H1 (cell line): Measurements from ENCODE around the gene DOCK8. TPM values are rescaled to one million over a fixed set of nuclear protein-coding genes. Genes with fewer than 3 reads are reported as not detected.

Source experiments
- FOSL1 ChIP-seq: IDR thresholded peaks from 2 replicates; pipeline ENCODE4 v1.6.1; 2011; ENCODE audit warnings: mild to moderate bottlenecking, low read depth, low read length, moderate library complexity; ENCODE audit not compliant: insufficient read depth
- POU5F1 ChIP-seq: IDR thresholded peaks from 2 replicates; pipeline ENCODE4 v1.6.1; 2011; ENCODE audit warnings: low read depth, mild to moderate bottlenecking, low read length, moderate library complexity
- RXRA ChIP-seq: IDR thresholded peaks from 2 replicates; pipeline ENCODE4 v1.6.1; 2011; ENCODE audit warnings: low read depth, mild to moderate bottlenecking, low read length, moderate library complexity; ENCODE audit not compliant: insufficient read depth
- SAP30 ChIP-seq: fragments of 300-600 bp; sonication (generic); IDR thresholded peaks from 2 replicates; pipeline ENCODE4 v1.7.1; 2012; ENCODE audit warnings: low read length, moderate library complexity, mild to moderate bottlenecking, inconsistent platforms; ENCODE audit not compliant: insufficient read depth, insufficient replicate concordance
- polyA plus RNA-seq, 7 experiments: library from polyadenylated mRNA; depleted of rRNA in 3 of 7; stranded (reverse) in 5 of 7; unstranded in 2 of 7; fragments of >200 nt in 5 of 7; fragments of 200-250 nt in 2 of 7; gene quantifications; 1 replicate in 5 of 7; 2 replicates in 1 of 7; 4 replicates in 1 of 7; pipeline versions ENCODE4 v1.2.1 to v1.2.3, GENCODE V29; 2011 to 2013; ENCODE audit warnings: missing spikeins in 2 of 7, mixed read lengths in 2 of 7
- total RNA-seq: library from RNA; stranded (reverse); fragmentation: NEBNext Ultra II Directional; extraction: Animal tissue kit (Norgen Biotek cat#: 25700); gene quantifications from 2 replicates; pipeline ENCODE4 v1.2.1, GENCODE V29; 2021

The DOCK8 gene
- total and polyA plus RNA-seq, 2 of the 8 experiments (the other 6 are each of a cell fraction or from before 2014, with no cell fraction given), result 0.57 to 2.0 TPM

DNA sequence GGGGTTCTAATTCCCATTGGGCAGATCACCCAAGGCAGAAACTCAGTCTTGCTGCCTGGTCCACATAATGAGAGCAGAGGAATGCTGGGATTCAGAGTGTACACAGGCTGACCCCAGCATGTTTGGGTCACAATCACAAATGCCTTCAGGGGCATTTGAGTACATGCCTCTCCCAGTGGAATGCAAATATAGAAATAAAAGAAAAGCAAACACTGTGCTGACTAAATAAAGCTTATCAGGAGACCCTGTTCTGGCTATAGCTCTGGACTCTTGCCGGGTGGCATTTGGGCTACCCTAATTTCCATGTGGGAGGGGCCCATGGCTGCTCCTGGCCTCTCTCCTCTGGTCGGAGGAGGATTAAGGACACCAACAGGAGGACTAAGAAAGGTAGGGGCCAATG lies 121.4 kb downstream of the DOCK8 start (continued):
- TF ChIP-seq POU5F1 (no peak), SAP30 (no peak), RXRA (no peak), FOSL1 (no peak)
